Glutamatergic neuron (in vitro differentiated cells): ENCODE data around the gene DDOST. TPM values are rescaled to one million over a fixed set of nuclear protein-coding genes. Genes with fewer than 3 reads are reported as not detected.

ENCODE experiments used
- DNase-seq: peaks from one replicate; pipeline ENCODE4 v3.0.0; 2022
- H3K27ac Mint-ChIP-seq: one replicate; pipeline ENCODE4 v1.8.0; 2020; ENCODE audit warnings: mild to moderate bottlenecking, mixed read lengths, inconsistent platforms; ENCODE audit not compliant: unreplicated experiment
- H3K27me3 Mint-ChIP-seq: one replicate; pipeline ENCODE4 v1.8.0; 2020; ENCODE audit warnings: mild to moderate bottlenecking, moderate library complexity, mixed read lengths, inconsistent platforms; ENCODE audit not compliant: unreplicated experiment
- H3K36me3 Mint-ChIP-seq: one replicate; pipeline ENCODE4 v1.8.0; 2020; ENCODE audit warnings: mild to moderate bottlenecking, mixed read lengths, inconsistent platforms; ENCODE audit not compliant: unreplicated experiment
- H3K4me1 Mint-ChIP-seq: one replicate; pipeline ENCODE4 v1.8.0; 2020; ENCODE audit warnings: mild to moderate bottlenecking, low read depth, mixed read lengths, inconsistent platforms; ENCODE audit not compliant: unreplicated experiment
- H3K4me3 Mint-ChIP-seq: one replicate; pipeline ENCODE4 v1.8.0; 2020; ENCODE audit warnings: mild to moderate bottlenecking, mixed read lengths, inconsistent platforms; ENCODE audit not compliant: unreplicated experiment
- H3K9me3 Mint-ChIP-seq: one replicate; pipeline ENCODE4 v1.8.0; 2020; ENCODE audit warnings: mild to moderate bottlenecking, moderate library complexity, mixed read lengths, inconsistent platforms; ENCODE audit not compliant: unreplicated experiment
- total RNA-seq: library from RNA; stranded (reverse); fragmentation: NEBNext Ultra II Directional; extraction: Animal tissue kit (Norgen Biotek cat#: 25700); gene quantifications from one replicate; pipeline ENCODE4 v1.2.1, GENCODE V29; 2021; ENCODE audit not compliant: unreplicated experiment
- TF ChIP-seq, protein P1 (sequence below): fragments of 200-600 bp; sonication (generic); IDR thresholded peaks from one replicate; pipeline ENCODE4 v1.5.0; 2021; ENCODE audit not compliant: partially characterized antibody, unreplicated experiment

Gene DDOST
- total RNA-seq, 1 donor from 2014 or later, result 126 TPM

DNA sequence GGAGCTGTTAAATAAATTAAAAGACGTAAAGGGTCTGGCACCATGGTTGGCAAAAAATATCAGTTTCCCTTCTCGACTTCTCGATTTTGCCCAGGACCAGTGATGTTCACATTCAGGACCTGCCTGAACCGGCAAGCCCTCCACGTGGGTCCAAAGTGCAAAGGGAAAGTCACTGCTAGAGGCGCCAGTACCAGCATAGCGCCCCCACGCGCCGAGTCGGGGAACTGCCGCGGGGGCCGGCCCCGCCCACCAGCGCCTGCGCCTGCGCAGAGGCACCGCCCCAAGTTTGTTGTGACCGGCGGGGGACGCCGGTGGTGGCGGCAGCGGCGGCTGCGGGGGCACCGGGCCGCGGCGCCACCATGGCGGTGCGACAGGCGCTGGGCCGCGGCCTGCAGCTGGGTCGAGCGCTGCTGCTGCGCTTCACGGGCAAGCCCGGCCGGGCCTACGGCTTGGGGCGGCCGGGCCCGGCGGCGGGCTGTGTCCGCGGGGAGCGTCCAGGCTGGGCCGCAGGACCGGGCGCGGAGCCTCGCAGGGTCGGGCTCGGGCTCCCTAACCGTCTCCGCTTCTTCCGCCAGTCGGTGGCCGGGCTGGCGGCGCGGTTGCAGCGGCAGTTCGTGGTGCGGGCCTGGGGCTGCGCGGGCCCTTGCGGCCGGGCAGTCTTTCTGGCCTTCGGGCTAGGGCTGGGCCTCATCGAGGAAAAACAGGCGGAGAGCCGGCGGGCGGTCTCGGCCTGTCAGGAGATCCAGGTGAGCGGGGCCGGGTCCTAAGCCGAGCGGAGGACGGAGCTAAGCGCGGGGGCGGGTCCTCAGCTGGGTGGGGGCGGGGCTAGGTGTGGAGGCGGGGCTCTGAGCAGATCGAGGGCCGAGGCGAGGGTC is 27.7 kb downstream of the DDOST start, which contains the start of gene PINK1:
TSS of gene PINK1 (plus strand) at position 269 of the 875 bp plus-strand sequence. CDS start at position 360, 91 bp downstream.
- peak; percentile 87 for DNase-seq
- Mint-ChIP-seq H3K36me3 (peaks cover 4% of the 10 kb centered on the region), H3K4me1 (peaks cover 9% of the 10 kb centered on the region), H3K9me3 (no peaks in the 10 kb centered on the region), H3K27me3 (no peaks in the 10 kb centered on the region), H3K4me3 (peak within 1 kb of the TSS; percentile 87), H3K27ac (no peak within 1 kb of the TSS)
- TF ChIP-seq, protein P1, sequence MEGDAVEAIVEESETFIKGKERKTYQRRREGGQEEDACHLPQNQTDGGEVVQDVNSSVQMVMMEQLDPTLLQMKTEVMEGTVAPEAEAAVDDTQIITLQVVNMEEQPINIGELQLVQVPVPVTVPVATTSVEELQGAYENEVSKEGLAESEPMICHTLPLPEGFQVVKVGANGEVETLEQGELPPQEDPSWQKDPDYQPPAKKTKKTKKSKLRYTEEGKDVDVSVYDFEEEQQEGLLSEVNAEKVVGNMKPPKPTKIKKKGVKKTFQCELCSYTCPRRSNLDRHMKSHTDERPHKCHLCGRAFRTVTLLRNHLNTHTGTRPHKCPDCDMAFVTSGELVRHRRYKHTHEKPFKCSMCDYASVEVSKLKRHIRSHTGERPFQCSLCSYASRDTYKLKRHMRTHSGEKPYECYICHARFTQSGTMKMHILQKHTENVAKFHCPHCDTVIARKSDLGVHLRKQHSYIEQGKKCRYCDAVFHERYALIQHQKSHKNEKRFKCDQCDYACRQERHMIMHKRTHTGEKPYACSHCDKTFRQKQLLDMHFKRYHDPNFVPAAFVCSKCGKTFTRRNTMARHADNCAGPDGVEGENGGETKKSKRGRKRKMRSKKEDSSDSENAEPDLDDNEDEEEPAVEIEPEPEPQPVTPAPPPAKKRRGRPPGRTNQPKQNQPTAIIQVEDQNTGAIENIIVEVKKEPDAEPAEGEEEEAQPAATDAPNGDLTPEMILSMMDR, result peak; percentile 99

GRCh38 chr1:20632386-20632785 is 28.8 kb downstream of the DDOST start:
- TF ChIP-seq, protein P1, result no peak
- Mint-ChIP-seq H3K27me3 (no peaks in the 10 kb centered on the region), H3K36me3 (no peaks in the 10 kb centered on the region), H3K4me3 (peak overlapping the region; percentile 81), H3K27ac (no peak overlapping the region), H3K4me1 (peaks cover 9% of the 10 kb centered on the region), H3K9me3 (no peaks in the 10 kb centered on the region)
- no peak for DNase-seq

DNA sequence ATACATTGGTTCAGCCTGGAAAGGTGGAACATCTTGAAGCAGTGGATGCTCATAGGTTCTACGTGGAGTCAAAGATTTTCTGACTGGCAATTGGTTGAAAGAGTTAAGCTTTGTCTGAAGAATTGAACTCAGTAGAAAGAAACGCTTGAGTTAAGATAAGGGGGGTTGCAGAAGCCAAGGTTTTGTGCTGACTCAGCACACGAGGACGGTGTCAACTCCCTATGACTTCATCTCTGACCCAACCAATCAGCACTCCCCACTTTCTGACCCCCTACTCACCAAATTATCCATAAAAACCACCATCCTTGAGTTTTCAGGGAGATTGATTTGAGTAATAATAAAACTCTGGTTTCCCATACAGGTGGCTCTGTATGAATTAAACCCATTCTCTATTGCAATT is 30.4 kb downstream of the DDOST start:
- H3K4me1 Mint-ChIP-seq, result peaks cover 9% of the 10 kb centered on the region
- H3K4me3 Mint-ChIP-seq, result no peak overlapping the region
- no peaks in the 10 kb centered on the region for H3K9me3 Mint-ChIP-seq
- DNase-seq, result no peak
- H3K27ac Mint-ChIP-seq, result no peak overlapping the region
- TF ChIP-seq, protein P1, result no peak
- no peaks in the 10 kb centered on the region for H3K27me3 Mint-ChIP-seq
- H3K36me3 Mint-ChIP-seq, result no peaks in the 10 kb centered on the region

GRCh38 chr1:20626524-20626923 is 34.6 kb downstream of the DDOST start:
- Mint-ChIP-seq H3K27ac (no peak overlapping the region), H3K4me3 (no peak overlapping the region), H3K9me3 (peaks cover 3% of the 10 kb centered on the region), H3K27me3 (no peaks in the 10 kb centered on the region), H3K4me1 (no peaks in the 10 kb centered on the region), H3K36me3 (no peaks in the 10 kb centered on the region)
- no peak for DNase-seq
- TF ChIP-seq, protein P1, result no peak

DNA sequence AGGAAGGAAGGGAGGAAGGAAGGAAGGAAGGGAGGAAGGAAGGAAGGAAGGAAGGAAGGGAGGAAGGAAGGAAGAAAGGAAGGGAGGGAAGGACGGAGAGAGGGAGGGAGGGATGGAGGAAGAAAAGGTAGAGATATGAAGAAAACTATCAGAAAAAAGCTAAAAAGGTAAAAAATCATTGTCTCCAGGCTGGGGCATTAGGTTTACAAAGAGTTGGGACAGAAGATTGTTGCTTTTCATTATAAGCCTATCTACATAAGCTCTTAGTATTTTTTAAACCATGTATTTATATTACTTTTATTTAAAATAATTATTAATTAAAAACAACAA is 35.1 kb downstream of the DDOST start:
- H3K9me3 Mint-ChIP-seq, result peaks cover 3% of the 10 kb centered on the region
- no peak overlapping the region for H3K4me3 Mint-ChIP-seq
- no peak overlapping the region for H3K27ac Mint-ChIP-seq
- H3K4me1 Mint-ChIP-seq, result no peaks in the 10 kb centered on the region
- TF ChIP-seq, protein P1, result no peak
- H3K36me3 Mint-ChIP-seq, result no peaks in the 10 kb centered on the region
- DNase-seq, result no peak
- no peaks in the 10 kb centered on the region for H3K27me3 Mint-ChIP-seq
